BJ (cell line): ENCODE measurements around the gene MCRS1. TPM values are rescaled to one million over a fixed set of nuclear protein-coding genes. Genes with fewer than 3 reads are reported as not detected.

ENCODE experiments used
- CTCF ChIA-PET: fragments of 350-600 bp; formaldehyde crosslinking; extraction: SDS; loops from one replicate; lab custom pipeline; 2021; ENCODE audit warnings: antibody characterized with exemption, inconsistent platforms; lab: Yijun Ruan, JAX
- POLR2A ChIA-PET: fragments of 300-600 bp; sonication (Branson Sonifier 250); formaldehyde crosslinking; extraction: SDS; loops from one replicate; lab custom pipeline; 2021; ENCODE audit warnings: antibody characterized with exemption; lab: Charles Lee
- DNase-seq: peaks from one replicate; pipeline ENCODE4 v3.0.0-alpha.2; 2011; ENCODE audit warnings: low read depth
- H3K27me3 ChIP-seq: 2 replicates; pipeline ENCODE4 v1.6.0; 2011; ENCODE audit warnings: low read length; ENCODE audit not compliant: control insufficient read depth, insufficient read depth
- H3K36me3 ChIP-seq: 2 replicates; pipeline ENCODE4 v1.5.1; 2011; ENCODE audit warnings: low read length; ENCODE audit not compliant: control insufficient read depth, insufficient read depth
- H3K4me3 ChIP-seq: 2 replicates; pipeline ENCODE4 v1.5.1; 2011; ENCODE audit warnings: low read depth, mild to moderate bottlenecking, control low read depth, low read length
- CTCF ChIP-seq: IDR thresholded peaks from 2 replicates; pipeline ENCODE4 v1.5.1; 2011; ENCODE audit warnings: low read depth, mild to moderate bottlenecking, control low read depth, inconsistent platforms, low read length, moderate library complexity; ENCODE audit not compliant: insufficient read depth
- polyA plus RNA-seq: library from polyadenylated mRNA; depleted of rRNA; stranded (reverse); fragments of >200 nt; gene quantifications from 2 replicates; pipeline ENCODE4 v1.2.3, GENCODE V29; 2011

The MCRS1 gene
- polyA plus RNA-seq, 1 experiment, result 96.0 TPM

GRCh38 chr12:49559011-49559675, 8.8 kb downstream of the MCRS1 start:
- POLR2A ChIA-PET, result no interaction called here
- Histone ChIP-seq H3K27me3 (no peaks in the 10 kb centered on the region), H3K36me3 (peaks cover 44% of the 10 kb centered on the region), H3K4me3 (no peak overlapping the region)
- TF ChIP-seq CTCF, result no peak
- no peak for DNase-seq
- CTCF ChIA-PET, result interaction anchor here (0.5 to 1.1 kb wide), 2 partner anchors 22 to 228 kb away, joined by 3 read pairs; no protein-coding TSS in a partner anchor

- DNase-seq, result no peak
- no peak overlapping the region for H3K4me3 ChIP-seq
- no peak for TF ChIP-seq CTCF
- ChIA-PET POLR2A (no interaction called here), CTCF (interaction anchor here (0.6 to 1.2 kb wide), 3 partner anchors 200 to 227 kb away, joined by 3 to 5 read pairs (median 3); no protein-coding TSS in a partner anchor)
- peaks cover 38% of the 10 kb centered on the region for H3K36me3 ChIP-seq
- no peaks in the 10 kb centered on the region for H3K27me3 ChIP-seq
Measured at GRCh38 chr12:49558526-49558925, 9.4 kb downstream of the MCRS1 start.

- peak; percentile 19 for TF ChIP-seq CTCF
Measured at GRCh38 chr12:49557917-49558215, 10.1 kb downstream of the MCRS1 start.

GRCh38 chr12:49557187-49557916, 10.6 kb downstream of the MCRS1 start:
- Histone ChIP-seq H3K27me3 (no peaks in the 10 kb centered on the region; the same call in 1 of the 2 replicates), H3K36me3 (peaks cover 32% of the 10 kb centered on the region), H3K4me3 (no peak overlapping the region)
- ChIA-PET POLR2A (no interaction called here), CTCF (interaction anchor here (0.5 to 1.3 kb wide), 5 partner anchors 23 to 271 kb away, joined by 3 to 6 read pairs (median 5); no protein-coding TSS in a partner anchor)
- TF ChIP-seq CTCF, result no peak
- DNase-seq, result no peak

More at GRCh38 chr12:49557917-49558215, 10.1 kb downstream of the MCRS1 start:
- H3K36me3 ChIP-seq, result peaks cover 34% of the 10 kb centered on the region
- H3K4me3 ChIP-seq, result no peak overlapping the region
- DNase-seq, result no peak
- H3K27me3 ChIP-seq, result no peaks in the 10 kb centered on the region
- ChIA-PET POLR2A (no interaction called here), CTCF (interaction anchor here (1.1 to 1.2 kb wide), 3 partner anchors 22 to 226 kb away, joined by 3 to 6 read pairs (median 5); no protein-coding TSS in a partner anchor)
